GM19455 (cell line): ENCODE data around the gene ATCAY.
"Not testable (repeated sequence)": the region's sequence is repeated elsewhere in the genome, so short reads cannot be mapped to it uniquely, and the experiment has no call there.

Experiments used
- ATAC-seq: cut with Tn5 transposase; IDR thresholded peaks from one replicate; pipeline ENCODE4 v1.9.1; 2021; ENCODE audit not compliant: unreplicated experiment

ATCAY gene

DNA sequence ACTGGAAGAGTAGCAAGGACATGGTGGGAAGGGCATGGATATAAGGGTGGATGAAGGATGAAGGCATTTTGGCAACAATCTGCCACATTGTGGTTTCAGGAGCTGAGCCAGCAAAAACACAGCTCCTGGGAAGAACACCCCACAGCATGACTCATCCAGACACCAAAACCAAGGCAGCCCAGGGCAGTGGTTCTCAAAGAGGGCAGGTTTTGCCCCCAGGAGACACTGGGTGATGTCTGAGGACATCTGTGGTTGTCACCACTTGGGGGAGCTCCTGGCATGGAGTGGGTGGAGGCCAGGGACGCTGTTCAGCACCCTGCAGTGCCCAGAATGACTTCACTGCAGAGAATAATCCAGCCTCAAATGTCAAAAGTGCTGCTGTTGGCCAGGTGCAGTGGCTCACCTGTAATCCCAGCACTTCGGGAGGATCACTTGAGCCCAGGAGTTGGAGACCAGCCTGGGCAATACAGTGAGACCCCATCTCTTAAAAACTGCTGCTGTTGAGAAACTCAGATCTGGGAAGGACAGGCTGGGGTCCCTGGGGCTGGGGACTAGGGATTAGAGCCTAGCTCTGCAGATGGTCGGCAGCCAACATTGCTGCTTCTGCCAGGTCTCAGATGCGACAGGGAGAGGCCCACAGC lies 27.8 kb upstream of the ATCAY start:
- no peak for ATAC-seq

DNA sequence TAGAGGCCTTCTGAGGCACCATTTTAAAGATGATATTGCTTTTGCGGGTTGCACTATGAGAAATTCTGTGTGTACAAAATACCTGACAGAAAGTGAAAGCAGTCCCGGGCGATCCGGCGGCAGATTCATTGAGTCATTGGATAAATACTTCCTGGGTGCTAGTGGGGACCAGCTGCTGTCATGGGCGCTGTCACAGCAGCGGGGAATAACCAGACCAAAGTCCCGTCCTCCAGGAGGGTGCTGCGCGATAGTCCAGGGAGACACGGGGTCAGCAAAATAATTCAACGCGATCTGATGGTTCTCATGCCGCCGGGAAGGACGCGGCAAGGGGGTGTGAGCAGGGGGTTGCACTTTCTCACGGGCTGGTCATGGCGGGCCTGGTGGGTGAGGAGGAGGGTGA lies 25.2 kb upstream of the ATCAY start:
- no peak for ATAC-seq

DNA sequence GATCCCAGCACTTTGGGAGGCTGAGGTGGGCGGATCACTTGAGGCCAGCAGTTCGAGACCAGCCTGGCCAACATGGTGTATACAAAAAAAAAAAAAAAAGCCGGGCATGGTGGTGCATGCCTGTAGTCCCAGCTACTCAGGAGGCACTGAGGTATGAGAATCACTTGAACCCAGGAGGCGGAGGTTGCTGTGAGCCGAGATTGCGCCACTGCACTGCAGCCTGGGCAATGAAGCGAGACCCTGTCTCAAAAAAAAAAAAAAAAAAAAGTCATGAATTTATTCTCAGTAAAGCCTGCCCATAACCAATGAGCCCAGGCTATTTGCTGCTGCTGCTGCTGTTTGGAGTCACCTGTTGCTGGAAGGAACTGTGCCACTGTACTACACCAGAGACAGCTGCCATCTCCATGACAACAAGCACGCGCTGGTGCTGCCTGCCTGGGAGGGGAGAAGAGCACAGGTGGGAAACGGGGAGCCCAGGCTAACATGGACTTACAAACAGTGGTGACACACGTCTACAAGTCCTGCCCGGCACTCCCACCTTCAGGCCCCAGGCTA lies 23.0 kb upstream of the ATCAY start:
- ATAC-seq = no peak

DNA sequence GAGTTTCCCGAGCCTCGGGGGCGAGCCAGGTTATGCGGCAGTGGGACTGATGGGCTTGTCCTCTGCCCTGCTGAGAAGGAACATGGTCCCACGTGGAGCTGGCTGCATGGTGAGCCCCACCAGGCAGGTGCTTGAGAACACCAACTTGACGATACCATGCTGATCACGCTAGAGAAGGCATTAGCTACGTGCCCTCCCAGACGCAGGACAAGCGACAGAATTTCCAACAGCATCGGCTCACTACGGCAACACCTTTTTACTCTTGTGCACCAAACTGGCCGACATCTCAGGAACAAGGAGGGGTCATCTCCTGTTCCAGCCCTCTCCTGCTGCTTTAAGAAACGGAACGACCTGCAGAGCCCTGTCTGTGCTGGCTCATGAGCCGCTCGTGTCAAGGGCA lies 20.0 kb upstream of the ATCAY start:
- no peak for ATAC-seq

DNA sequence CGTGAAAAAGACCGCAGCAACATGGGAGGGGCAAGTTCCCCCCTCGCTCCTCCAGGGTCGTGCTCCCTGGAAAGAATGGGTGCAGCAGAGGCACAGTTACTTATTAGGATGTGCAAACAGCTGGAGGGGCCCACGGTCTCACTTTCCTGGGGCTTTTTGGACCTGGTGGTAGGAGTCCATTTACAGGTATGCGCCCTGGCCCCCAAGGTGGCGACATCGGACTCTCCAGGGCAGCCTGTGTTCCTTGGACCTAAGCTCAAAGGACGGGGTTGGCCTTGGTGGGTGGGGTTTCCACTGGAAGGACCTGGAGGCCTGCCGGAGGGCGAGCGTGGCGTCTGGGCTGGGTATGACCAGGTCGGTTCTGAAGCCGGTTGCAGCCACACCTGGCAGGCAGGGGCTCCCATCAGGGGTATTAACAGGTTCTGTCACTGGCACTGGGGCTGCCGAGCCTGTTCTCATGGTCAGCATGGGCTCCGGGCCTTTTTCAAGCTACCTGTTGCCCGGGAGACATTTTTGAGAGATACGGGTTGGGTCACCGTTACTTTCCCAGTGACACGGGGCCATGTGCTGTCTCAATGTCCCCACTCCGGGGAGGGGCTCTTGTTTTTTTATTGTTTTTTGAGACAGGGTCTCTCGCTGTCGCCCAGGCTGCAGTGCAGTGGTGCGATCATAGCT lies 17.5 kb upstream of the ATCAY start:
- no peak for ATAC-seq

DNA sequence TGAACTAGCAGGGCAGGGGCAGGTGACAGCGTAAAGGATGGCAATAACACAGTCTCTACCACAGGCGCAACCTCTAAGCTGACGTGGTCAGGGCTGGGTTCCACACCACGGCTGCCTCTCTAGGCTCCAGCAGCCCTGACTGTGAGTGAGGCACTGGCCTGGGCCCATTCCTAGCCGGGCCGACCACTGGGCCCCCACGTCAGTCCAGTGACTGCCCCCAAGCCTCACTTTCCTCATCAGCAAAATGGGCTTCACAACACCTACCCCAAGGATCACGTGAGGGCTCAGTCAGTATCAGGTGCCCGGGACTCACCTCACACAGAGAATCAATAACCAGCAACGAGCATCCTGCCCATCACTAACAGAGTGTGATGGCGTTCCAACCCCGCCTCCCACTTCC lies 16.8 kb upstream of the ATCAY start:
- ATAC-seq = no peak

DNA sequence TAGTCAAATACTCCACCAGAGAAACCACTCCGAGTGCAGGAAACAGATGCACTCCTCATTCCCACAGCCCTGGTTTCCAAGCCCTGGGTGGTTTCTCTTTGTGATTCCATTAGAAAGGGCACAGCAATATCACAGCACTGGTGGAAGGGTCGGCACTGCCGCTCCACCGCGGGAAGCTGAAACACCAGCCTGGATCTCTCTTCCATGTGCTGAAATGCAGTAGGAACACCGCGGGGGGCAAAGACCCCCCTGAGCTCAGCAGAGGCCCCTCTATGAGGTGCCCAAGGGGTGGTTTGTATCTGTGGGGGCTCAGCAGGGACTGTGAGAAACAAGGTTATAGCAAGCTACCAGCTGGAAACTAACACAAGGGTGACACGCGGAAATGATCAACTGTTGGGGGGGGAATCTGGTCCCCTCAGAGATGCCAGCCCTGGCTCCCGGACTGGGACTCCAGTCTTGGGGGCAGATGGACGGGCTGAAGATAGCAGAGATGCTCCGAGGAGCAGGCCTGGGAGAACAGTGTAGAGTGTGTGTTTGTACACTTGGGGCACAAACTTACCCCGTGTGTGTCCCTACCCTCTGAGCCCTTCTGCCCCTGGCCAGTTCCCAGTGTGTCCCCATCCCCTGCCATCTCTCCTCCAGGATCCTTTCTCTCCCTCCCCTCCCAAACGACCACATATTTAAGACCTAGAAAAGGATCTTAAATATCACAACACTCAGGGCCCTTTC lies 13.4 kb upstream of the ATCAY start:
- ATAC-seq = no peak

DNA sequence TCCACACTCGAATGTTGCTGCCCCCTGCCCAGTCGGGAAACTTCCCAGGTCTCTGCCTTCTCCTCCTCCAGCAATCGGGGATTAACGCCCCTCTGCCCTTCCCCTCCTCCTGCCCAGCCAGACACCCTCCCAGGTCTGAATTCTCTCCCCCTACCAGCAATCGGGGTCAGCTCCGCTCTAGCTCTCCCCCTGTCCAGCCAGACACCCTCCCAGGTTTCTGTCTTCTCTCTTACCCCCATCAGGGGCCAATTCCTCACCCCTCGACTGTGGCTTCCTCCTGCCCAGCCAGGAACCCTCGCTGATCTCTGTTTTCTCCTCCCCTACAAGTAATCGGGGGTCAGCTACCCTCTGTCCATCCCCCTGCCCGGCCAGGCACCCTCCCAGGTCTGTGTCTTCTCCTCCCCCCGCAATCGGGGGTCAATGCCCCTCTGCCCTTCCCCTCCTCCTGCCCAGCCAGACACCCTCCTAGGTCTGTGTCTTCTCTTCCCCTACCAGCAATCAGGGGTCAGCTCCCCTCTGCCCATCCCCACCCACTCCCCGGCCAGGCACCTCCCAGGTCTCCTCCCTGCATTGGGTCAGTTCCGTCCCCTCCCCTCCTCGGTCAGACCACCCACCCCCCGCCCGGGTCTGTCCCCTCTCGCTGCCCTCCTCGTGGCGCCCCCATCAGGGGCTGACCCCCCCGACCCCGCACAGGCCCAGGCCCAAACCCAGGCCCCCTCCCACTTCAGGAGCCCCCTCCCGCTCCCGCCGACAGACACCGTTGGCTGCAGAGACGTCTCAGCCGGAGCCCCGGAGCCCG lies 12.3 kb upstream of the ATCAY start:
- no peak for ATAC-seq

DNA sequence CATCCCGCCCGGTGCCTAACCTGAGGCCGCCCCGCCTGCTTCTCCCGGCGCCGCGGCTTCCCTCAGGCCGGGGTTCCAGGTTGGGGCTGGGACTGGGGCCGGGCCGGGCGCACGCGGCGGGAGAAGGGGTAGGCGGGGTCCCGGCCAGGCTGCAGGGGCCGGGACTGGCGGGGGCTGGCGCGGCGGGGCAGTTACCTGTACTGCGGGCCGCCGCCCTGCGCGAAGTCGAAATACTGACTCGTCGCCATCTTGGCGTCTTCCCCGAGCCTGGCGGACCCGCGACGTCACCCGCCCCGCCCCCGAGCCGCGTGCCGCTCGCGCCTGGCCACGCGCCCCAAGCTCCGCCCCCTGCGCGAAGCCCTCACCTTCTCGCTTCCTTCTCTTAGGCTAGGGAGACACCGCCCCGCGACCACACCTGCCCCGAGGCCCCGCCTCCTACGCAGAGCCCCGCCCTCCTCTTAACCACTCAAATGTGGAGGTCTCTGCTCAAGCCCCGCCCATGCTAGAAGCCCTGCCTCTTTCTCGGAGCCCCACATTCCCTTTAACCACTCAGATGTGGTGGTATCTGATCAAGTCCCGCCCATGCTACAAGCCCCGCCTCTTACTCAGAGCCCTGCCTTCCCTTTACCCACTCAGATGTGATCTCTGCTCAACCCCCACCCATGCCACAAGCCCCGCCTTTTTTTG lies 11.6 kb upstream of the ATCAY start, which contains the start of gene ZFR2:
ZFR2 (minus strand) TSS at position 269 of the 687 bp plus-strand sequence; CDS start at position 248, 21 bp downstream.
- no peak for ATAC-seq

DNA sequence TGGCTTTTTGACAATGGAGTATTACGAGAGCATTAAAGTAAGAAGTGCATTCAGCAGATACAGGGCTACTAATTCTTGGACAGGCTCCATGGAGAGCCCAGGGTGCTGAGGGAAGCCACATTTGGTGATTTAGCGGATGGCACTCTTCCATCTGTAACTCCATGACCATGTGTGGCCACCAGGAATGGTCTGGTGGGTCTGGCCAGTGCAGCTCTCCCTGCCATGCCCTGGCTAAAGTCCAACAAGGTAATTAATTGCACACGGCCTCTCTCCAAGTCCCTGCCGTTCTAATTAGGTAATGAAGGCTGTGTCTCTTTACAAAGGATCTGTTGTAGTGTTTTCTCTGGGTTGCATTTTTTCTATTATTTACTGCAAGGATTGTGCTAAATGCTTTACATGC lies 7.3 kb upstream of the ATCAY start:
- no peak for ATAC-seq

DNA sequence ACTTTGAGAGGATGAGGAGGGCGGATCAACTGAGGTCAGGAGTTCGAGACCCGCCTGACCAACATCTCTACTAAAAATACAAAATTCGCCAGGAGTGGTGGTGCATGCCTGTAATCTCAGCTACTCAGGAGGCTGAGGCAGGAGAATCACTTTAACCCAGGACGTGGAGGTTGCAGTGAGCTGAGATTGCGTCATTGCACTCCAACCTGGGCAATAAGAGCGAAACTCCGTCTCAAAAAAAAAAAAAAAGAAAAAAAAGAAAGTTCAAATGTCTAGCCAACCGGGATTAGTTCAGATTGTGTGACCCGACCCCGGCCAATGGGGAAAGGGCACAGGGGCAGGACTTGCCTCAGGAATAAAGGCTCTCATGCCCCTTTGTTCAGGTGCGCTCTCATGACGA lies 5.8 kb upstream of the ATCAY start:
- ATAC-seq = not testable (repeated sequence)

DNA sequence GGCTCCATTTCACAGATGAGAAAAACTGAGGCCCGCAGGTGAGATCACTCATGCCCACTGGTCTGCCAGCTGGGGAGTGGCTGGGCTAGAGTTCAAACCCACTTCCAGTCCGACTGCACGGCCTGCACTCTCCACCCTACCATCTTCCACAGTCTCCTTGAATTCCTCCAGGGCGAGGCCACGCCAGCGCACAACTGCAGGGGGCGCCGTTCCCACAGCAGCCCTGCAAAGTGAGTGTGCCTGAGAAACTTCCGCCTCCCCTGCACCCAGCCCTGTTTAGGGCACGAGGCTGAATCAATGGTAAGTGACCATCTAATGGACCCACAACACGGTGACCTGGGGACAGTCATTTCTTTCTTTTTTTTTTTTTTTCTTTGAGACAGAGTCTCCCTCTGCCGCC lies 829 bp upstream of the ATCAY start:
- ATAC-seq = no peak

DNA sequence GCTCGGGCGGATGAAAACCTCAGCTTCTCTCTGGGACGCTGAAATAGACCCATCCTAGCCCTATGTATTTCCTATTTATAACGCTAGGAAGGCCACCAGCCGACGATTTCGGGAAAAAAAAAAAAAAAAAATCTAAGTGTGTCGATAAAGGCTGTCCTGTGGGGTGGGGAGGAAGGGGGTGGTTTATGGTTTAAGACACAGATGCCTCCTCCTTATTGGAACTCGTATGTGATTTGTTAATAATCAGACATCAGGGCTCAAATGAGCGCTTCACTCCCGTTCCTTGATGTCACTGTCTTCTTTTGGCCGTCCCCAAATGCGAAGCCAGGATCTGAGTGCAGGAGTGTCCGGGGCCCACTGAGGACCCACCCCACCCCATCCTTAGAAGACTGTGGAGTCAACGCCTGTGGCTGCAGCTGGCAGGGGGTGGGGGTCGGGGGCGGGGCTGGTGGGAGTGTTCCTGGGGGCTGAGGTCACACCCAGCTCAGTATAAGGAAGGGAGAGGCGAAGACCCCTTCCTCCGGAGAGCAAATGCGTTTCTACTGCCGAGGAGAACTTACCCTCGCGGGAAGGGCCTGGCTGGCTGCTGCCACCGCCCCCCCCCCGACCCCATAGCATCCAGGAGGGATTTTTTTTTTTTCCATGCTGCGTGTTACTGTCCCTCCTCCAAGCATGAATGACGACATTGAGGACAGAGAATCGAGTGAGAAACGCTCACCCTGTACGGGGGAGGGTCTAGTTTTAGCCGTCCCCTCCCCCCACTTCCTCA lies 971 bp downstream of the ATCAY start:
- ATAC-seq = no peak

DNA sequence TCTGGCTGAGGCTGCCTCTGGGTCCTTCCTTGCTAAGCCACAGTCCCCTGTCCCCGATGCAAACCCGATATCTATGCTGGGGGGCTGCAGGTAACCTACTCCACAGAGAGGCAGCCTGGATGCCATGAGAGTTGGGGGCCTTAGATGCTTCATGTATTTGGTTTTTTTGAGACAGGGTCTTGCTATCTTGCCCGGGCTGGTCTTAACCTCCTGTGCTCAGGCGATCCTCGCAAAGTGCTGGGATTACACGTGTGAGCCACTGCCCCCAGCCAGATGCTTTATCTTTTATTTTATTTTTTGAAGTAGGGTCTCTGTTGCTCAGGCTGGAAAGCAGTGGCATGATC lies 1.5 kb downstream of the ATCAY start:
- ATAC-seq = no peak

DNA sequence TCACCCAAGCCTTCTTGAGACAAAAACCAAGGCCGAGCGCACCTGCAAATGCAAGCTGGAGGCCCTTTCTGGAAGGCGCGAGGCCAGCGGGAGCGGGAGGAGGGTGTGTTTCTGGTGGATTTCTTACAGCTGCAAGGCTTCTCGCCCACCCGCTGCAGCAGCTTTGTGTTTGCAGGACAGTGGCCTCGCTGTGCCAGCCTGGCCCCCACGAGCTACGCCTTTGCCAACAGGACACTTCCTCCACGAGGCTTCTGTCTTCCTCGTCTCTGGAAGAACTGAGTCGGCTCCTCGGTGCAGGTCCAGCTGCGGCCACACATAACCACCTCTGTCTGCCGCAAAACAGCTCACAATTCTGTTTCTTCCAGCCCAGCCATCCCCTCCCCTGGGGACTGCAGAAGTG lies 10.1 kb downstream of the ATCAY start:
- ATAC-seq = no peak

DNA sequence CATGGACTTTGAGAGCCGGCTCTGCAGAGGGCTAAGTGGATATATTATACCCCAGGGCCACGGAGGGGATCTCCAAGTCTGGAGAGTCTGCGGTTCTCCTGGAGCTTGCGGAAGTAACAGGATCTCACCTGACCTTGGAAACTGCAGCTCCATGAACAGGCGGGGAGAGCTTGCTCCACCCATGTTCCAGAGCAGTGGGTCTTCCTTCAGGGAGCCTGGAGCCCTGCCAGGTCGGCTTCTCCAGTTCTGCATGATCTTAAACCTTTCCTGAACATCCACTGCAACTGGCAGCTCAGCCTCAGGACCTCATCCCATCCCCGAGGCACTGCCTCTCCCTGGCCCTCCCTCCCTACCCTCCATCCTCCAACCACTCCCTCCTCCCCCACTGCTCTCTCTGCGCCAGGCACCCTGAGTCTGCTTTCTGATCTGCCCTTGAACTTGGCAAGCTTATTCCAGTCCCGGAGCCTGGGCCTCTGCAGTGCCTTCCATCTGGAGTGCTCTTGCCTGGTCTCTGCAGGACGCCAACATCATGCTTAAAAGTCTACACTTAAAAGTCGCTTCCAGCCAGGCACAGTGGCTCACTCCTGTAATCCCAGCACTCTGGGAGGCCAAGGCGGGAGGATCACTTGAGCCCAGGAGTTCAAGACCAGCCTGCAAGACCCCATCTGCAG lies 13.2 kb downstream of the ATCAY start:
- ATAC-seq = no peak

DNA sequence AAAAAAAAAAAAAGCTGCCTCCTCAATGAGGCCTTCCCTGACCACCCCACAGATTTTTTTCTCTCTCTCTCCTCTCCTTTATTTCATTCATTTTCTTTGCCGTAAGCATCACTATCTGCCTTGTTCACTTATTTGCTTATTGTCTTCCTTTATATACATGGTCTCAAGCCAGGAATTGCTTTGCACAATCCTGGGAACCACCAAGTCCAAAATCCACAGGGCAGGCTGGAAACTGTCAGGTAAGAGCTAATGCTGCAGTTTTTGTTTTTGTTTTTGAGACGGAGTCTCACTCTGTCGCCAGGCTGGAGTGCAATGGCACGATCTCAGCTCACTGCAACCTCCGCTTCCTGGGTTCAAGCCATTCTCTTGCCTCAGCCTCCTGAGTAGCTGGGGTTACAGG lies 14.5 kb downstream of the ATCAY start:
- ATAC-seq = not testable (repeated sequence)

DNA sequence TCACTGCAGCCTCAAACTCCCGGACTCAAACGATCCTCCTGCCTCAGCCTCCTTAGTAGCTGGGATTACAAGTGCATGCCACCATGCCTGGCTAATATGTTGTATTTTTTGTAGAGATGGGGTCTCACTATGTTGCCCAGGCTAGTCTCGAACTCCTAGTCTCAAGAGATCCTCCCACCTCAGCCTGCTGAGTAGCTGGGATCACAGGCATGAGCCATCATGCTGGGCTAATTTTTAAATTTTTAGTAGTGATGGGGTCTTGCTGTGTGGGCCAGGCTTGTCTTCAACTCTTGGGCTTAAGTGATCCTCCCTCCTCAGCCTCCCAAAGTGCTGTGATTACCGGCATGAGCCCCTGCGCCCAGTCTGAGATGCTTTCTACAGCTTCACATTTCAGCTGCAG lies 15.3 kb downstream of the ATCAY start:
- ATAC-seq = no peak

DNA sequence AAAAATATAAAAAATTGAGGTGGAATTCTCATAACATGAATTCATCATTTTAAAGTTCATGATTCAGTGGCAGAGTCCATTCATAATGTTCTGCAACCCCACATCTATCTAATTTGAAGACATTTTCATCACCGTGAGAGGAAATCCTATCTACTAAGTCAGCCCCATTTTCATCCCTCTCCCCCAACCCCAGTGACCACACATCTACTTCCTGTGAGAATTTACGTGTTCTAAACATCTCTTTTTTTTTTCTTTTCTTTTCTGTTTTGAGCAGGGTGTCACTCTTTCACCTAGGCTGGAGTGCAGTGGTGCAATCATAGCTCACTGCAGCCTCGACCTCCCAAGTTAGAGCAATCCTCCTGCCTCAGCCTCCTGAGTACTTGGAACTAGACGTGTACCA lies 17.5 kb downstream of the ATCAY start:
- no peak for ATAC-seq
